Stimulated activated CD4-positive, alpha-beta T cell treated with anti-CD3 and anti-CD28 coated beads, TNF-alpha, amount 100 ng/mL, for 24 hours (primary cell): ENCODE data around the gene HSPA12B.

Experiments used
- DNase-seq, 3 experiments: peaks; one replicate each; pipeline ENCODE4 v3.0.0-alpha.2; 2020; ENCODE audit warnings: low read depth in 3 of 3

The HSPA12B gene

DNA sequence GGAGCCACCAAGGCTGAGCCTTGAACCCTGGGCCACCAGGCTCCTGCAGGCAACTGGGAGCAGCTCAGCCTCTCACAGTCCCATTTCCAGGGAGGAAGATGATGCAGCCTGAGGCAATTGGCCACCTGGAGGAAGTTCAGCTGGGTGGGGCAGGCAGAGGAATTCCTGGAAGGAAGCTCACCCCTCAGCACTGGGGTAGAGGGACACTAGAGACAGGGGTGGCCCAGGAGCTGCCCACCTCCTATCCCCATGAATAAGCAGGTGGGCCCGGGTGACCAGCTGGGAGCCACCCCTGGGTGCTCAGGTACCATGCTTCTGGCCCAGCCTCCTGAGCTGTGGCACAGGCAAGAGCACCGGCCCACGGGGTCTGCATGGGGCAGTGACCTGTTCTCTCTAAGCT lies 3.6 kb upstream of the HSPA12B start:
- no peak for DNase-seq

- DNase-seq, result no peak
Observed at GRCh38 chr20:3729378-3729777, 3.1 kb upstream of the HSPA12B start.

DNA sequence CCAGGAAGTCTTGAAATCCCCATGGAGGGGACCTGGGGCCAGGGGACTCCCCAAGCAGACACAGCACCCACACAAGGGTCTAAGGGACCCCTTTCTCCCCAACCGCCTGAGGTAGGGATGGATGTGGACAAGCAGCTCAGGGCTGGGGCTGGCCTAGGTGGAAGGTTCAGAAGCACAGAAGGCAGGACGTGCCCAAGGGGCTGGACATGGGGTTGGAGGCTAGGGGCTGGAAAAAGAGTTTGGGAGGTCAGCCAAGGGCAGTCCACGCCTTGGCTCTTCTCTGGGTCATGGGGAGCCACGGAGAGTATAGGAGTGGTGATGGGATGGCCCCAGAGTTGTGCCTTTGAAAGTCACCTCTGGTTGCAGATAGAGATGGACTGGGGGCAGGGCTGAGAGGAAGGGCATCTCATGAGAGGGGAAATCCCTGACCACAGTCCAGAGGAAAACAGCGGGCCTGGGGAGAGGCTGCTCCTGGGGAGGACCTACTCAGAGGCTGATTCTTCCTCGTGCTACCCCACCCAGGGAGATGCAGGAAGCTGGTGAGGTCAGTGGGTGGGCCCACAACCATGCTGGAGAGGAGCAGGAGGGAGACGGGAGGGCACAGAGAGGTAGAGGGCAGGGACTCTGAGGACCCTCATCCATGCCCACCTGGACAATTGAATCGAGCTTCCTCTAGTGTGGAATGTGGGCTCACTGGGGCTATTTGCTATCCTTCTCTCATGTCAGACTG lies 2.5 kb upstream of the HSPA12B start:
- no peak for DNase-seq

DNA sequence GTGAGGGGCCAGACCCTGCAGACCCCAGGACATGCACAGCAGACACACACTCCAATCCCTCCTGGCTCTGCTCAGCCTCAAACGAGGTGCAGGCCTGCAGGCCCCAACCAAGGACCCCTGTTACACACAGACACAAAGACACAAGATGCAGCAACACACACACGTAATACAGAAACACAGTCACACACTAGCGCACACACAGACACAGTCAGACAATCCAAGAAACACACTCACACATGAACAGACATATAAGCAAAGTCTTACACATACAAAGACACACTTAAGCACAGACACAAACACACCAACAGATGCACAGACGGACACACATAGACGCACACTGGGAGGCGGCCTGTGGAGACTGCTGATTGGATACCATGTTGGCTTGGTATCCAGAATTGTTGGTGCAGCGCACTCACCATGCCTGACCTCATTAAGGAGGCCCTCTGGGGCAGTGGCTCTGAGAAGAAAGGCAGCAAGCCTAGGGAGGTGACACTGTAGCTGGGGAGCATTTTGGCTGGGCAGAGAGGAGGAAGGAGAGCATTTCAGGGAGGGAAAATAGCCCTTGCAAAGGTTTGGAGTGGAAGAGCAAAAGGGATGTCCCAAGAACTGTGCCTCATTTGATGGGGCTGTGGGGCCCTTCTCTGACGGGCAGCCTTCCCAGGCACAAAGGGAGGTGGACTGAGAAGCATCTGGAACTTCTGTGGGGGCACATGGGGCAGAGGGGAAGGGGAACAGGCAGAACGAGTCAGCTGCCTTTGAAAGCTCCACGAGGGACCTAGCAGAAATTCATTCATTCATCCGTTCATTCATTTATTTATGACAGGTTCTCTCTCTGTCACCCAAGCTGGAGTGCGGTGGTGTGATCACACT lies 1.4 kb upstream of the HSPA12B start:
- no peak for DNase-seq

GRCh38 chr20:3731944-3732326 lies 550 bp upstream of the HSPA12B start:
- DNase-seq, result no peak

- DNase-seq, result no peak
Observed at GRCh38 chr20:3733119-3733995, 872 bp downstream of the HSPA12B start.

GRCh38 chr20:3734111-3734843 lies 1.8 kb downstream of the HSPA12B start:
- DNase-seq, result no peak

GRCh38 chr20:3735768-3736167 lies 3.3 kb downstream of the HSPA12B start:
- no peak for DNase-seq

GRCh38 chr20:3738111-3739053 lies 5.9 kb downstream of the HSPA12B start:
- no peak for DNase-seq

- no peak for DNase-seq
Observed at GRCh38 chr20:3739054-3739925, 6.8 kb downstream of the HSPA12B start.

- DNase-seq, result no peak
Observed at GRCh38 chr20:3739926-3740451, 7.5 kb downstream of the HSPA12B start.

- no peak for DNase-seq
Observed at GRCh38 chr20:3740615-3741301, 8.3 kb downstream of the HSPA12B start.

DNA sequence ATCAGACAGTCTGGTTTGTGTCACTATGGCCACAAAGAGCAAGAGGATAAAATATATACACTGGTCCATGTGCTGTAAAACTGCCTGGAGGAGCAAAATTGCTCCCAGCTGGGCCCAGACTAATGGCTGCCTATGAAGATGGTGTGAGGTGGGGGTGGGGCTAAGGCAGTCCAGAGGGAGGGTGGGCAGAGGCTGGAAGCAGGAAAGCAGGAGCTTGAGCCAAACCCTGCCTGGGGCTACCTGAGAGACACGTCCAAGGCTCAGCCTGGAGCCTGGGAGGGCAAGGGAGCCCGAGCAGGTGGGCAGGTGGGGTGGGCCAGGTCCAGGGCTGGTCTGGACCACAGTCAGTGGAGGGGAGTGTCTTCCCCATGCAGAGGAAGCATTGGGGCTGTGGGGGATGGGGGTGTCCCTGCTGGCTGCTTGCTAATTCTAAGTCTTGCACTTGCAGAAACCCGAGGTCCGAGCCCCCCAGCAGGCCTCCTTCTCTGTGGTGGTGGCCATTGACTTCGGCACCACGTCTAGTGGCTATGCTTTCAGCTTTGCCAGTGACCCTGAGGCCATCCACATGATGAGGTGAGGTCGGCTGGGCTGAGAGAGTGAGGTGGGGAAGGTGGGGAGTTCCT lies 9.5 kb downstream of the HSPA12B start:
- no peak for DNase-seq

- DNase-seq, result no peak
Observed at GRCh38 chr20:3743251-3743650, 10.8 kb downstream of the HSPA12B start.

DNA sequence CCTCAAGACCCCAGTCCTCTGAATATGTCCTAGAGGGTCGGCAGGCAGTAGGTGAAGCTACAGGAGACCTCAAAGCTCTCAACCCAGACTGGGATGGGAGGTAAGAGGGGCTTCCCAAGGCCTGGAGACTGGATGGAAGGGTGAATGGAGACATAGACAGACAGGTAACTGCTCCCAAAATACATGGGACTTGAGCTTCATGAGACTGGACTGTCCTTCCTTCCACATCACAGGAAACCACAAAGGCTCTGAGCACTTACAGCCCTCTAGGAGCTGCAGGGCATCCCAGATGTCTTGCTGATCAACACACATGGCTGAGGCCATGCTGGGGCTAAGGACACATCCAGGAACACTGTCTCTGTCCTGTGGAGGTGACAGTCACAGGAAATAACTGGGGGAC lies 11.6 kb downstream of the HSPA12B start:
- DNase-seq, result no peak

DNA sequence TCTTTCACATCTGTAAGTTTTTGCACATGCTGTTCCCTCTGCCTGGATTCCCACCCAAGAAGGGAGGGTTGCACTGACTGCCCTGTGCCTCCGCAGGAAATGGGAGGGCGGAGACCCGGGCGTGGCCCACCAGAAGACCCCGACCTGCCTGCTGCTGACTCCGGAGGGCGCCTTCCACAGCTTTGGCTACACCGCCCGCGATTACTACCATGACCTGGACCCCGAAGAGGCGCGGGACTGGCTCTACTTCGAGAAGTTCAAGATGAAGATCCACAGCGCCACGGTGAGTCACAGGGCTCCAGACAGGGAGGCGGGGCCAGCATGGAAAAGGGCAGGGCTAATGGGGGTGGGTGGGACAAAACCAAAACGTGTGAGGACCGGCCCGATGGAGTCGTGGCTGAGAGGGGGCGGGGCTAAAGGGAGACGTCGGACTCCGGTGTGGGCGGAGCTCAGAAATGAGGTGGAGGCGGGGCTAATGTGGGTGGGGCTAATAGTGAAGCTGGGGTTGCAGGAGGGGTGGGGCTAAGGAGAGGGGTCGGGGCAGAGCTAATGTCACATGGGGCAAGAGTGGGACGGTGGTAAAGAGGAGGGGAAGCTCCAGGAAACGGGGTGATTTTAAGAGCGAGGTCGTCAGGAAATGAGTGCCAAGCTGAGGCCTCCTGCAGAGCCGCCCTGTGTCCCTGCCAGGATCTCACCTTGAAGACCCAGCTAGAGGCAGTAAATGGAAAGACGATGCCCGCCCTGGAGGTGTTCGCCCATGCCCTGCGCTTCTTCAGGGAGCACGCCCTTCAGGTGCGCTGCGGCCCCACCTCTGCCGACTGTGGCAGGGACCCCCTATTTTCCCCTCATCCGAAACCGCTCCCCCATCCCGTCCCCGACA lies 12.6 kb downstream of the HSPA12B start:
- peak; percentile 49 to 77 (median 51) for DNase-seq

DNA sequence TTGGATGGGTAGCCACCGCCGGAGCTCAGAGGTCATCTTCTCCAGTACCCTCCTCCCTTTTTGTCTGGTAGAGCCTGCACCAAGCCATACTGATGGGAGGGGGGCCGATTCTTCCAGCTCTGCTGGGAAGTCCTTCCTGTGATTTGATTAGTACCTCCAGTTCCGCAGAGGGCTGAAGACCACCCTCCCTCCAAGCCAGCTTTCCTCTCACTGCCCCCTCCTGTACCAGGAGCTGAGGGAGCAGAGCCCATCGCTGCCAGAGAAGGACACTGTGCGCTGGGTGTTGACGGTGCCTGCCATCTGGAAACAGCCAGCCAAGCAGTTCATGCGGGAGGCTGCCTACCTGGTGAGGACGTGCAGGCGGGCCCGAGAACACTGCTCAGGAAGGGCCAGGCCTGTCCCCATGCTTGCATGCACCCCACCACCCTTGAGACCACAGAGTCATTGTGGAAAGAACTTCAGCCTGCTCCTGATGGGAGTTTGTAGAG lies 13.2 kb downstream of the HSPA12B start:
- no peak for DNase-seq
